ENCODE data around the gene RGS14.

RGS14 gene

DNA sequence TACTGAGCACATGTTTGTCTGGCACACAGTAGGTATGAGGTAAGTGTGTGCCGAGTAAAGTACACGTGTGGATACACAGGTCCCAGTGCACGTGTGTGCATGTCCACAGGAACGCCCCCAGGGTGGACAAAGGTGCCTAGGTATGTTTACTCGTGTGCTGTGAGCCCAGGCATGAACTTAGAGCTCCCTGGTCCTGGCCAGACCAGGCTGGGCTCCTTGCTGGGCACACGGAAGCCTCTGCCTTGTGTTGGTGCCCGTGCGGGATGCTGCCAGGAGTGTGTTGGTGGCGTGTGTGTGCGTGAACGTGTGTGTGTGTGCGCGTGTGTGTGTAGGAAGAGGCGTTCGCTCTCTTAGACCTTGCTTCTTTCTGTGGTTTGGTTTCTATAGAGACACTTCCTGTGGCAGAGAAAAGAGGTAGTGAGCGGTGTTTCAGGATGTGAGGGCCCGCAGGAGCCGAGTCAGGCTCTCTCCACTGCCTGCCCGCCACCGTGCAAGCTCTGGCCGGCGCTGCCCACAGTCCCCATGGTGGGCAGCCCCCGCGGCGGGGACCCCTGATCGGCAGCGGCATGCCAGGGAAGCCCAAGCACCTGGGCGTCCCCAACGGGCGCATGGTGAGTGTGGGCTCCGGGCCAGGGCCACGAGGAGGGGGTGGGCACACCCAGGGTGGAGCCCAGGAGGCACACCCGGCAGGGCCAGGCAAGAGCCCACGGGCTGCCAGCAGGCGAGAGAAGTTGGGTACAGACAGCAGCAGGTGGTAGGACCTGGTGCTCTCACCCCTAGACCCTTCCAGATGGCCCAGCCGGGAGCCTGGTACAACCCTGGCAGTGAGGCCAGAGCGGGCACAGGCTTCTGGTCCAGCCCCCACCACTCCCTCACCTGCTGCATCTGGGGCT lies at the start of gene RGS14:
Gene RGS14, plus strand, starts transcription at position 466 of the 893 bp plus-strand sequence. Its CDS starts 101 bp downstream, at position 567.
- DNase-seq = no peak

- no peak for DNase-seq
Observed at GRCh38 chr5:177308740-177309139, 49.0 kb upstream of the RGS14 start.

- peak; percentile 5 to 44 for DNase-seq
Observed at GRCh38 chr5:177309351-177310191, 48.2 kb upstream of the RGS14 start.

DNA sequence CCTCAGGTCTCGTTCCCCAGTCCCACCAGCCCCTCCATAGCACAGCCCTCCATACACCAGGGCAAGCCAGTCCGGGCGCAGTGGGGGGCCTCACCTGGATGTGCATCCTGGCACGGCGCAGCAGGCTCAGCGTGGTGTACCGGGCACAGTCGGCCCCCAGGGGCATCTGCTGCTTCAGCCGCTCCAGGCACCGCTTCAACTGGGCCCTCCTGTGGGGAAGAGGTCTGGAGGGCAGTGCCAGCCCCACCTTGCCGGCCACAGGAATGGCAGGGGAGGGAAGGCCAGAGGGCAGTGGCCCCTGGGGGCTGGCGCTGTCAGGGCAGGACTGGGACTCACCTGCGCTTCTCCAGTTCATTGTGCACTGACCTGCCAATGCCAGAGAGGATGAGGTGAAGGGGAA lies 47.4 kb upstream of the RGS14 start:
- no peak for DNase-seq

- DNase-seq = no peak
Observed at GRCh38 chr5:177310757-177311391, 46.9 kb upstream of the RGS14 start.

DNA sequence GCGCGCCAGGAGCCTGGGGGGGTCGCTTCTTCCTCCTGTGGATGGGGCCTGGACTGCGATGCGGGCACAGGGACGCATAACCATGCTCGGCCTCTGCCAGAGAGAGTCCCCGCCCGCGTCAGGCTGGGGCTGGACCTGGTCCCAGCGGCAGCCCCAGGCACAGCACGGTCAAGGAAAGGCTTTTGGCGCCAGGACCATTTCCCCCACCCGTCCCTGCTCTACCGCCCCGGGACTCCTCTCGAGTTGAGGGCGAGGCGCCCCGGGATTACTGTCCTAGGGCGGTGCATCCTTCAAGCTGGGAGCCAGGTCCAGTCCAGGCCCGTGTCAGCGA lies 46.4 kb upstream of the RGS14 start:
- DNase-seq = no peak

GRCh38 chr5:177311723-177312648 lies 45.7 kb upstream of the RGS14 start, which contains the start of gene MXD3:
Gene MXD3, minus strand, starts transcription at chr5:177311898. Its CDS starts 68 bp downstream, at chr5:177311830.
- DNase-seq = peak; percentile 91 to 92

- DNase-seq = peak in 1 of 2 experiments; percentile 16
Observed at GRCh38 chr5:177312649-177313181, 45.0 kb upstream of the RGS14 start.

DNA sequence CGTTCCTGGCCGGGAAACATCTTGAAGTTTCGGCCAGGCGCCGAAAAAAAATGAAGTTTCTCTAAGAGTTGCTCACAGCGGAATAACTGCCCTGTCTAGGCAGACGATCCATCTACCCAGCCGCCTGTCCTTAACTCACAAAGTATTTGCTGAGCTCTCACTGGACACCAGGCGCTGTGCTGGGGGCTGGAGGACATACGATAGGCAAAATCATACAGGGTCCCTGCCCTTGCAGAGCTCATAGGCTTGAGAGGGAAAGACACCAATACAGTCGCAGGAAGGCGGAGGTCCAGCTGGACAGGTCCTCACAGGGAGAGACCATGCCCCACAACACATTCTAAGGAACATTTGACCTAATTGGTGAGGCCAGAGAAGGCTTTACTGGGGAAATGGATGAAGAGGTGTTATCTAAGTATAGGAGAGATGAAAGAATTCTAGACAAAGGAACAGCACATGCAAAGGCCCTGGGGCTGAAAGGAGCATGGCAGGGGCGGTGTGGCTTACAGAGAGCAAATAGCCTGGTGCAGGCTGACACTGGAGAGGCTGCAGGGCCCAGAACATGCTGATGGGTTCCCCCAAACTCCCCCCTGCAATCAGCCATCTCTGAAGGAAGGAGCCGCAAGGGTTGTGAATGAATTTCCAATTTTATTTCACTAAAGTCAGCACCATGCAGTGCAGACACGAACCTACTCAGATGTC lies 44.0 kb upstream of the RGS14 start:
- no peak for DNase-seq

- DNase-seq = no peak
Observed at GRCh38 chr5:177314376-177315342, 43.1 kb upstream of the RGS14 start.

DNA sequence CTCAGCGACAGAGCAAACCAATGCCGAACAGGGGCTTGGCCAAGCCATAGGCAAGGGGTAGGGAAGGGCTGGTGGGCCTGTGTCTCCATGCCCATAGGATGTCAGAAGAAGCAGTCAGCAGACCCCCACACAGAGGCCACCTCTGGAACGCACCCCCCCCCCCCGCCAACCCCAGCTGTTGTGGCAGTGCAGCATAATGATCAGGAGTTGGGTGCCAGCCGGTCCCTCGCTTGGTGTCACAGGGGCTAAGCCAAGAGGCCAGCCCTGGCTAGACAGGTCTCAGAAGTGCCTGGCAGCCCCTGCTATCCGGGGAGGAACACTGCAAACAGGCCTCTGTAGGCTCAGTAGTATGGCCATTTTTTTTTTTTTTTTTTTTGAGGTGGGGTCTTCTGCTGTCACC lies 42.3 kb upstream of the RGS14 start:
- DNase-seq = no peak

DNA sequence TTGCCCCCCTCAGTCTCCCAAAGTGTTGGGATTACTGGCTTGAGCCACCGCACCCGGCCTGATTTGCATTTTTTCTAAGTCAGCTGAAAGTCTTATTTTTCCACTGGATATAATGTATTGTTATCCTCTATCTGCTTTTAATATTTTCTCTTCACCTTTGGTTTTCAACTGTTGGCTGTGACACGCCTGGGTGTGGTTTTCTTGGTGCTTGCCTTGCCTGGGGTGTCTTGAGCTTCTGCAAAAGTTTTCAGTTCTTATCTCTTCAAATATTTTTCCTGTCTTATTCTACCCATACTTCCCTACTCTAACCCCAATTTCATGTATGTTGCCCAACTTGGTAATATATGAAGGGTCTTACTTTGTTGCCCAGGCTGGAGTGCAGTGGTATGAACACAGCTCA lies 41.7 kb upstream of the RGS14 start:
- DNase-seq = no peak

DNA sequence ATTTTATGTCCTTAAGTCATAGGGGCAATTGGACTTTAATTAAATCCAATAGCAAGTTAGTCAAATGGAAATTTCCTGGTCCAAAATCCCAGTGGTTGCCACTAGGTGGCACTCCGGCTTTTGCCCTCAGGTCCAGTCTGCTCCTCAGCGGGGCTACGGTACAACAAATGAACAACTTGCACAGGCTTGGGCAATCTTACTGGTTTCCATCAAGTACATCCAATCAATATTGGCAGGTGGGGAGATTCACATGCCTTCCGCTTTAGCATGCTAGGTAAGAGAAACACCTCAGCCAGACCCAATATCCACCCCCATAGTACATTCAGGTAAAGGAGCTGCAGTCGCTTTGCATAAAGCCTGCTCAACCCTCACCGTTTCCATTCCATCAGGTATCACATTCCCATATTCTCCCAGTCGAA lies 39.8 kb upstream of the RGS14 start:
- DNase-seq = peak; percentile 5 to 19

DNA sequence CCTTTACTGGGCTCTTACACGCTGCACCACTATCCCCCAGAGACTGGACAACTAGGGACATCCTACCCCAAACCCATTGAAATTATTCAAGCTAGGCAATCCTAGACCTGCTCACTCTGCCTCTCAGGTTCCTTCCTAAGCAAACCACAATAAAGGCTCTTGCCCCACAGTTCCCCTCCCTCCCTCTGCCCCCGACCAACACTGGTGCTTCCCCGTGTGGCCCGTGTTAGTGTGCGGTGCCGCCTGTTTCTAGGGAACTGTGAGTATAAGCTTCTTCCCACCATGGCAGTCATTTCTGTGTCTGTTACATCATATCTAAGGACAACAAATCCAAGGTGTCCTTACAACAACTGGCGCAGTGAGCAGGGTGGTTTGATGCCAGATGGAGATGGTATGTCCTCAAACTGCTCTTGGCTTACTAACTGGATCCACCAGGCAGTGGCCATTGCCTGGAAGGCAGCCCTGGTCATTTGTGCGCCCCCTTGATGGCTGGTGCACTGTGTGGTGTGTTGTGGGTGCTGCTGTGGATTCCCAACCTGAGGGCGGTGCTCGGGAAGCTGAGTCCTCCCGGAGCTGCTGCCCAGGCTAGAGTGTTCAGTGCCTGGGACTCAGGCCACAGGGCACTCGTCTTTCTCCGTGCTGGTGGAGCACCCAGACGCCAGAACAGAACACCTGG lies 37.7 kb upstream of the RGS14 start:
- no peak for DNase-seq

GRCh38 chr5:177320879-177321278 lies 36.8 kb upstream of the RGS14 start:
- no peak for DNase-seq

GRCh38 chr5:177325868-177326381 lies 31.8 kb upstream of the RGS14 start:
- DNase-seq = no peak

GRCh38 chr5:177327539-177328522 lies 29.9 kb upstream of the RGS14 start:
- no peak for DNase-seq
